Activated effector memory CD4-positive, alpha-beta T cell treated with Interleukin-2 at 50 U/mL for 16 hours (primary cell): ENCODE results near the gene GTPBP4.
A peak's percentile ranks its signal among the peaks of the same experiment; 100 is the strongest.
"Not testable (repeated sequence)": the region's sequence is repeated elsewhere in the genome, so short reads cannot be mapped to it uniquely, and the experiment has no call there.

Experiments
- DNase-seq: peaks from one replicate; pipeline ENCODE4 v3.0.0-alpha.2; 2020

Gene GTPBP4

DNA sequence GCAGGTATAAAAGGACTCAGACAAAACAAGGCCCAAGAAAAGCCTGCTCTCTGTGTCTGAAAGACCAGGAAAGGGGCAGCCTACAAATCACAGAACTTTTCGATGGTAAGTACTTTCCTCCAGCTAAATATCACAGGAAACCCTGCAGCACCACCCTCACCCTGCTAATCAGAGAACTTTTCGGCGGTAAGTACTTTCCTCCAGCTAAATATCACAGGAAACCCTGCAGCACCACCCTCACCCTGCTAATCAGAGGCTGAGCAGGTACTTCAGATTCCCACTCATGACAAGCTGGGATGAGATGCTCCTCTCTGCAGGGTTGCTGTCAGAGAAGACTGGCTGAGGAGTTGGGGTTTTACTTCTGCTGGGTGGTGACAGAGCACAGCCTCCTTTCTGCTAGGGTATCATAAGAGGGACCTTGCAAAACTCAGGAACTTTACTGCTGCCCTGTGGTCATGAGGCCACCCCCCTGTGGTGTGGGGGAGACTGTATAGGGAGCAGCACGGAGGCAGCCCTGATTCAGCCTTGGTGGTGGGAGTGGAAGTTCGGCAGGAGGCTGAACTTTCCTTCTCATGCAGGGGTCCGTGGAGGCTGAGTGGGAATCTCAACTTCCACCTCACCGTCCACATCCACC lies 75.1 kb downstream of the GTPBP4 start:
- DNase-seq: peak; percentile 18

DNA sequence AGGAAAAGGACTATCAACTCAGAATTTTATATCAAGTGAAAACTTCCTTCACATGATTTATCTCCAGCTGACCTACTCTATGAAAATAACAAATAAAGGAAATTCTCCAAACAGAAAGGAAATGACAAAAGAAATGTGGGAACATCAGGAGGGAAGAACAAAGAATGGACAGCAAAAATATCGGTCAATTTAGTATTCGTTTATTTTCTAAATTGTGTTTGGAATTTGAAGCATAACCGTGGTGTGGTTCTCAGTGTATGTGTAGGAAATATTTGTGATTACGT lies 76.7 kb downstream of the GTPBP4 start:
- no peak for DNase-seq

DNA sequence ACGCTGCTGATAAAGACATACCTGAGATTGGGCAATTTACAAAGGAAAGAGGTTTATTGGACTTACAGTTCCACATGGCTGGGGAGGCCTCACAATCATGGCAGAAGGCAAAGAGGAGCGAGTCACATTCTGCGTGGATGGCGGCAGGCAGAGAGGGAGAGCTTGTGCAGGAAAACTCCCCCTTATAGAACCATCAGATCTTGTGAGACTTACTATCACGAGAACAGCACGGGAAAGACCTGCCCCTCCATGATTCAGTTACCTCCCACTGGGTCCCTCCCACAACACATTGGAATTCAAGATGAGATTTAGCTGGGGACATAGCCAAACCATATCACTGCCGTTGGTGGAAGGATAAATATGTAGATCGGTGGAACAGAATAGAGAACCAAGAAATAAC lies 78.5 kb downstream of the GTPBP4 start:
- not testable (repeated sequence) for DNase-seq

DNA sequence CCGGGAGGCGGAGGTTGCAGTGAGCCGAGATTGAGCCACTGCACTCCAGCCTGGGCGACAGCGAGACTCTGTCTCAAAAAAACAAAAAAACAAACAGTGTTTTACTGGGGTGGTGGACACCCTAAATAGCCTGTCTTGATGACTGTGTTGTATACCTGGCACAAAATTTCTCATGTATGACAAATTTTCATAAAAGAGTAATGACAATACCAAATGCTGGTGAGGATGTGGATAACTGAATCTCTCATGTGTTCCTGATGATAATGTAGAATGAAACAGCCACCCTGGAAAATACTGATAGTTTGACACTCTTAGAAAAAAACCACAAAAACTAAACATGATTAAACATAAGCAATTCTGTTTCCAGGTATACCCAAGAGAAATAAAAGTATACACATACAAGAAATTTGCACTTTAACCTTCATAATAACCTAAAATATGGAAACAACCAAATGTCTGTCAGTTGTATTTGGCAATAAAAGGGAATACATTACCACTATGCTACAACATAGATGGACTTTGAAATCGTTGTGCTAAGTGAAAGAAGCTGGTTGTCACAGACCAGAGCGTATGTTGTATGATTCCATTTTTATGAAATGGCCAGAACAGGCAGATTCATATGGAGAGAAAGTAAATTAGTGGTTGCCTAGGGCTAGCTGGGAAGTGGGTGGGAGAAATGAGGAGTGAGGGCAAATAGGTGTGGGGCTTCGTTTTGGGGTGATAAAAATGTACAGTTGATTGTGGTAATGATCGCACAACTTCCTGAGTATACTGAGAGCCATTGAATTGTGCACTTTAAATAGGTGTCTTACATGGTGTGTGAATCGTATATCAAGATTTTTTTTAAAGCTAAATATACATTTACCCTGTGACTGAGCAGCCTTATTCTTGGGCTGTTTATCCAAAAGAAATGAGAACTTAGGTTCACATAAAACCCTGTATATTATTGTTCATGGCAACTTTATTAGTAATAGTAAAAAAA lies 80.4 kb downstream of the GTPBP4 start:
- no peak for DNase-seq
